GM18867 (cell line): ENCODE data around the gene CHRM3.
"Not testable (repeated sequence)": the region's sequence is repeated elsewhere in the genome, so short reads cannot be mapped to it uniquely, and the experiment has no call there.

Source experiments
- ATAC-seq: cut with Tn5 transposase; IDR thresholded peaks from one replicate; pipeline ENCODE4 v1.9.1; 2021; ENCODE audit warnings: mild to moderate bottlenecking, moderate library complexity; ENCODE audit not compliant: unreplicated experiment

Gene CHRM3

DNA sequence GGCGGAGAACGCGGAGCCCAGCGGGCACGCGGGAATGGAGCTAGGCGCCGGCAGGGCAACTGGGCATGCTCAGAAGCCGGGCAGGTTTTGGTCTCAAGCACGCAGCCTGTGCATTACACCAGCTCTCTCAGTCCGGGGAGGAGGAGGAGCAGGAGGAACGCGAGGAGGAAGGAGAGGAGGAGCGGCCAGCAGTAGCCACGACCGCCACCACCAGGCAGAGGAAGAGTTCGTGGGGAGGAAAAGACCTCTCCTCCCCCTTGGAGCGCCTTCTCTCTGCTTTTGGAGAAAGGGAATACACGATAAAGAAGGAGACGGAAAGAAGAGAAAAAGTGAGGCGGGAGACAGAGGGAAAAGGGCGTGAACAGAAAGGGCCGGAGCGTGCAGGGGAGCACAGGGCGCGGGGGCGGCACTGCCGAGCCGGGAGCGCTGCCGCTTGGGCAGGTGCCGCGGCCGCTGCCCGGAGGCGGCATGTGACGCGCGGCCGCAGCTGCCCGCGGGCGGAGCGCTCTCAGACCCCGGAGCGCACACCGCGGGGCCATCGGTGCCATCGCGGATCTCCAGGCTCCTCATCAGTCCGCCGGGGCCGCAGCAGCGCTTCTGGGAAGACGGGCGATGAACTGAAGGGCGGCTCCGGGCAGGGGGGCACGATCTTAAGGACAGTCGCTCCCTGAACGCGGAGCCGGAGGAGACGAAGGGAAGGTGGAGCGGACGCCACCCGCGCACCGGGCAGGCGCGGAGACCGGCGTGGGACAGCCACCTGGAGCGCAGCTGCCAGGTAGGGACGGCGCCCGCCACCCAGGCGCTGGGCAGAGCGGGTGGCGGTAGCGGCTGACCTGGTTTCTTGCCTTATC is at the start of gene CHRM3:
Gene CHRM3, plus strand, starts transcription at position 116 of the 851 bp plus-strand sequence. CDS start 520,884 bp downstream, outside the sequence.
- no peak for ATAC-seq

GRCh38 chr1:239337799-239338430 is 48.5 kb upstream of the CHRM3 start:
- no peak for ATAC-seq

DNA sequence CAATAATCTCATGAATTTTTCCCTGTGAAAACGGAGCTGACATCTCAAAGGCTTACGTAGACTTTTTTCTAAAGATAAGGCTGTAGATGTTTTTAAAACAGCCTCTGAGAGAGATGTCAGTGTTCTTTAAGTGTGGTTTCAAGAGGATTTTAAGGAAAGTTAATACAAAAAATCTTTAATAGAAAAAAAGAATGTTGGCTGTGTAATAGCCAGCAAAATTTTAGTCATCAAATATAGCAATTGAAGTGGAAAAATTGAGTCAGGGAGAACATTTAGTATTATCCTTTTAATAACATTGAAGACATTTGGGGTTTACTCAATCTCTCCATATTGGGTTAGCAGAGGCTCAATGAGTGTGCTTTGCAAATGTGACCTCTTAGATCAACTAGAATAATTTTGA is 38.6 kb upstream of the CHRM3 start:
- no peak for ATAC-seq

GRCh38 chr1:239348635-239349353 is 37.6 kb upstream of the CHRM3 start:
- ATAC-seq, result no peak

DNA sequence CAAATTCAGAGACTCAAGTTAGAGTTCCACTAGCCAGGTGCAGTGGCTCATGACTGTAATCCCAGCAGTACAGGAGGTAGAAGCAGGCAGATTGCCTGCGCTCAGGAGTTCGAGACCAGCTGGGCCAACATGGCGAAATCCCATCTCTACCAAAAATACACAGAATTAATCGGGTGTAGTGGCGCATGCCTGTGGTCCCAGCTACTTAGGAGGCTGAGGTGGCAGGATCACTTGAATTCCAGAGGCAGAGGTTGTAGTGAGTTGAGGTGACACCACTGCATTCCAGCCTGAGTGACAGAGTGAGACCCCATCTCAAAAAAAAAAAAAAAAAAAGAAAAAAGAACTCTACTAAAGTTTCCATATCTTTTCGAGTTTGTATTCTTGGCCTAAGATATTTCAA is 36.7 kb upstream of the CHRM3 start:
- ATAC-seq, result no peak

DNA sequence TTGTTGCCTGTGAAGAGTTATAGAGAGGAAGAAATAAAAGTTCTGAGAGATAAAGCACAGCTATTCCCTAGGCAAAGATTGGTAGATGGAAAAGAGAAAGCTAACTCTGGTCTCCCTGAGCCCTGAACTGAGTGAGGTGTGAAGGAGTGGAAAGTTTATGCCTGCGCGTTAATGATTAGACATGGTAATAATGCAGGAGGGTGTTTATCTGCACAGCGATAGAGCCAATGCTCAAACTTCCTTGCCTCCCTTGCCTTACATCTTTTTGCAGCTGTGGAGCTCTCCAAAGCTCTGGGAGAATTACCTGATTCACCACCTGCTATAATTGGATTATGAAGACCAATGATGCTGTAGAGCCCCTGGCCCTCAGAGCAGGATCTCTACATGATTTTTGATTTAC is 32.8 kb upstream of the CHRM3 start:
- ATAC-seq, result no peak

GRCh38 chr1:239354231-239354630 is 32.1 kb upstream of the CHRM3 start:
- no peak for ATAC-seq

DNA sequence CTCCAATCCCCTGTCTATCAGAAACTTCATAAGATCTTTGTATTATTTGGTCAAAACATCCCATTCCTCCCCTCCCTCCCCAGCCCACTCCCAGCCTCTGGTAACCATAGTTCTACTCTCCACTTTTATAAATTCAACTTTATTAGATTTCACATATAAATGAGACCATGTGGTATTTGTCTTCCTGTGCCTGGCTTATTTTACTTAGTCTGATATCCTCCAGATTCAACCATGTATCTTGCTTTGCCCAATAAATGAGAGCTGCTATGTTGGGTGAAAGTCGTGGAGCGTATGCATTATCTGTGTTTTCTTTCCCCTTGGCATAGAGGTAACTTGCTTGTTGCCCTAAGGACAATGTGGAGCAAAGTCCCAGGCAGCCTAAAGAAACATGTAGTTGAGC is 28.5 kb upstream of the CHRM3 start:
- ATAC-seq, result no peak

GRCh38 chr1:239361403-239361802 is 25.0 kb upstream of the CHRM3 start:
- no peak for ATAC-seq

DNA sequence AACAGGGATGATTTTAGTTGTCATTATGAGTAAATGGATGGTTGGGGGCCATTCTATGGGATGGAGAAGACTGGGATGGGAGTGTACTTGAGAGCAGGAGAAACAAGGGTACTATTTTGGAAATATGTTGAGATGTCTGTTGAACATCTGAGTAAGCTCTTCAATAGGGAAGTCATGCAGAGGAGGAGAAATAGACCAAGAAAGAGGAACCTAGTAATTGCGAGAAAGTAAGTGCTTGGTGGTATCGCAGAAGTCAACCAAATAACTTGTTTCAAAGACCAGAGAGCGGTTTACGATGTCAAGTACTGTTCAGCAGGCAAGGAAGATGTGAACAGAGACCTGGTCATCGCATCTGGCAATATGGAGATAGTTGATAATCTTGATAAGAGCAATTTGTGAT is 22.4 kb upstream of the CHRM3 start:
- no peak for ATAC-seq

DNA sequence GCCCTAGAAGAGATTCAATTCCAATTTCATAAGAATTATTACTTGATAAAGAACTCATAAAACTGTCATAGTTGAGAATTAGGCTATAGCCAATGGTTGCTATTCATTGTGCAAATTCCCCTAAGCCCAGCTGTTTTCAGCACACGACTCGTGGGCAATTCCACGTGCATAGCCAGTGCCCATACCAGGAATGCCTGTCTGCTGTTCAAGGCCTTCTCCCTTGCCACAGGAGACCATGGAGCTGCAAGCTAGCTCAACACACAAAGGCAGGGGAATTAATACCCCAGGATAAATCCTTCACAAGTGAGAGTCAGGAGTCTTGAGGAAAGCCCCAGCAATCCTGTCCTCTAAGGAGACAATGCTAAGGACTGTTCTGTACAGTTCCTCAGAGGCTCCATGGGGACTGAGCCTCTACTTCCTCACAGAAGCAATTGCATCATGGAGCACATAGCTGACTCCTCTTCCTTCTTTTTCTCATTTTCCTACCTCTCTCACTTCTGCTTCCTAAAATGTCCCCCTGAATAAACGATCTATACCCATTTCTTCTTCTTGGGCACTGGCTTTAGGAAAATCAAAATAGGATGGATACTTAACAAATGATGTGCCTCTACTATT is 19.1 kb upstream of the CHRM3 start:
- no peak for ATAC-seq

GRCh38 chr1:239368436-239369109 is 17.8 kb upstream of the CHRM3 start:
- no peak for ATAC-seq

DNA sequence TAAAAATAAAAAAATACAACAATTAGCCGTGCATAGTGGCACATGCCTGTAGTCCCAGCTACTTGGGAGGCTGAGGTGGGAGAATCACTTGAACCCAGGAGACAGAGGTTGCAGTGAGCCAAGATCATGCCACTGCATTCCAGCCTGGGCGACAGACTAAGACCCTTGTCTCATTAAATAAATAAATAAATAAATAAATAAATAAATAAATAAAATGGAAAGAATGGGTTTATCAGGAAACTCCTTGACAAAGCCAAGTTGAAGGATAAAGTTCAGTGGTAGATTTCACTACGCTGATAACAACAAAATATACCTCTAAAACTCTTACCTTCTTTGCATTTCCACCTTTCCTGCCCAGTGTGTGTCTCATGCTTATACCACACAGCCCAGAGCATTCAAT is 15.5 kb upstream of the CHRM3 start:
- ATAC-seq, result not testable (repeated sequence)

DNA sequence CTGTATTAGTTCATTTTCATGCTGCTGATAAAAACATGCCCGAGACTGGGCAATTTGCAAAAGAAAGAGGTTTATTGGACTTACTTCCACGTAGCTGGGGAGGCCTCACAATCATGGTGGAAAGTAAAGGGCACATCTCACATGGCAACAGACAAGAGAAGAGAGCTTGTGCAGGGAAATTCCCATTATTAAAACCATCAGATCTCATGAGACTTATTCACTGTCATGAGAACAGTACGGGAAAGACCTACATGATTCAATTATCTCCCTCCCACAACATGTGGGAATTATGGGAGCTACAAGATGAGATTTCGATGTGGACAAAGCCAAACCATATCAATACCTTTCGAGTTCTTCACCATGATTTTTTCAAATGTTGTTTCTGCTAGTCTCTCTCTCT is 3.7 kb upstream of the CHRM3 start:
- no peak for ATAC-seq

DNA sequence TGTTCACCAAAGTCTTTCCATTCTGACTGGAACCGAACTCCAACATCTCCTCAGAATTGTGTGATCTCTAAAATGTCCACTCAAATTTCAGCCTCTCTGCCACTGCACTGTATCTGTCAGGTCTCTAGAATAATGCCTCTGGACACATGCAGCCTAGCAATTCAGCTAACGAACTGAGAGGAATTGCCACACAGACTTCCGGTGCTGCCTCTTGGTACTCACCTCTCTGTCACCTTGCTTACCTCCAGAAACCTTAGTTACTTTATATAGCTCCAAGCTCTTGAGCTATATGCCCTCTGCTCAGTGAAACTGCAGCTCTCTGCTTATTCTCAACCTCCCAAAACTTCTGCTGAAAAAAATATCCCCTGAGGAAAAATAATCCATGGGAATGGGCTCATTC is 2.7 kb upstream of the CHRM3 start:
- ATAC-seq, result no peak

DNA sequence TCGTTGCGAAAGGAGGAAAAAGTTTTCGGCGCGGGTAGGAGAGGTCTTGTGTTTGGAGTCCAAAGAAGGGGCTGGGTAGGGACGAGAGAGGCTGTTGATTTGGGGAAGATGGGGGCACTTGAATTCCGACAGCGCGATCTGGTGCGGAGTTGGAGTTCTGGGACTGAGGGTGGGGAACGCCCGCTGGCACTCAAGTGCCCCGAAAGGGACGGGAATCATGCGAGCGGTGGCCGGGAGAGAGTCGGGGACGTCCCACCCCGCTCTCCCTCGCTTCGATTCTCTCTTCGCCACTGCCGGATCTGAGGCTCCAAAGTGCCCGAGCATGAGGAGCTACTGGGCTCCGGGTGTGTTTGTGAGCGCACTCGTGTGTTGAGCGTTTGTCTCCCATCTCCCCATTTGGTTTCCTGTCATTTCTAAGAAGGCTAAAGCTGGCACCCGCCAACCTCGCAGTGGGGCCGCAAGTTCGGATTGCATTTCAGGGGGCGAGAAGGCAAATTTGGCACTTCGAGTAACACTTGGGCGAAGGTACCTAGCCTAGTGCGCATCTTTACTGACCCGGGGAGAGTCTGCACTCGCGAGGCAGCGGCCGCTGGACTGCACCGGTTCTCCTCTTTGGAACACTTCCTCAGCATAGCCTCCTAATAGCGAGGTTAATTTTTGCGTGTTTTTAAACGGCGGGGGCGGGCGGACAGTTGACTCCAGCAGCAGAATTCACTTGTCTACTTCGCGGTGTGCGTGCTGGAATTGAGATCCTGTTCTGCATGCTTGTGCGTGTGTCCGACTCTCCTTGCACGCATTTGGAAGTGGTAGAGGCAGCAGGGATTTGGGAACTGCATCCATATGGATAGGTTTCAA is 1.2 kb downstream of the CHRM3 start:
- no peak for ATAC-seq

DNA sequence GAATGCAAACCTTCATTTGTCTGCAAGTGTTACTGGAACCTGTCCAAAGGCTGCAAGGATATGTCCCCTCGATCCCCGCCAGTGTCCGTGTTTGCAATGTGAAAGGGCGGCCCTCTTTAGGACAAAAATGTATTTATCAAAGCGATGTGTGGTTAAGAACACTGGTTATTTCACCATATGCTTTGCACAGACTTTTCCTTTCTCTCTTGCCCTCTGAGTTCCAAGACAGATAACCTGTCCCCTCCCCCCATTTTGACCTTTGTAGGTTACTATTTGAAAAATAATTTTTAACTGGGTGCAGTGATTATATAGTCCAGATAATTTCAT is 1.8 kb downstream of the CHRM3 start:
- no peak for ATAC-seq

- ATAC-seq, result no peak
Observed at GRCh38 chr1:239388578-239388977, 2.2 kb downstream of the CHRM3 start.

GRCh38 chr1:239389703-239390102 is 3.3 kb downstream of the CHRM3 start:
- ATAC-seq, result no peak

DNA sequence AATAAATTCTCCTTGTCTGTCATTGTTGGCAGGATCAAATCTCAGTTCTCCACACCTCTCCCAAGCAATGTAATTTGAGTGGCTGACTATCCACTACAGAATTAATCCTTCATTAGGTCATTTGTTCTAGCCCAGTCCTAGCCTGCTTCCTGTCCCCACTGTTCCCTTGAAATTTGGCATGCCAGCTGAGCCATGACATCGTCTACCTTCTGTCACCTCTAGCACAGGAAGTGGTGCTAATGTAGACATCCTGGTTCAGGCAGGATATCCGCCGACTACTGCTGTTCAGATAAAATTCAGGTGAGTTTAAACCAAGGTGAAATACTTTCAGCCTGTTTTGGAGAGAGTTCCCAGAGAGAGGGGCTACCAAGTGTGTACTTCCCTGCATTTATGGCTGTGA is 5.9 kb downstream of the CHRM3 start:
- no peak for ATAC-seq
